ENCODE results near the gene CADPS2.

DNA sequence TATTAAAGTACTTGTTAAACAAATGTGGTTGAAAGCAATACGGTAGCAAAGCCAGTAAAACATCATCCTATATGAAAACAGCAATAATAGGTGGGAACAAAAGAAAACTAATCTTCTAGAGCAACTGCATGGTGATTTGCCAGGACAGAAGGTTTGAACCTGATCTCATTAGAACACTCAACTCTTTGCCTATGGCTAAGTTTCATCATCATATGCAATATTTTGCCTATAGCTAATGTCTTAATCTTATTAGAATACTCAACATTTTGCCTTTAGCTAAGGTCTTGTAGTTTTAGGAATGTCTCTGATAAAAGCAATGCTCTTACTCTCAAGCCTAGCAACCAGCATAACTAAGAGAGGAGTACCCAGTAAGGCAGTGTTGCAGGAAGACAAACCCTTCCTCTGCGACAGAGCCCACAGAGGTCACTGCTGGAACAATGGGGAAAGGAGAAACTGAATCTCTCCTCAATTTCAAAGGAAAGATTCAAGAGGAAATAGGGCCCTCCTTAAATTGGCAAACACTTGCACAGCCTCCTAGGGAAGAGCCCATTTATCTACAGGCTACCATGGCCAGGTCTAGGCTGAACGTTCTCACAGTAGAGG is 38.3 kb downstream of the CADPS2 start:
- TF ChIP-seq POLR2AphosphoS5 (IDR thresholded peaks at IDR 0.05; ENCODE audit: low read depth) = no peak
- TF ChIP-seq, protein P1, sequence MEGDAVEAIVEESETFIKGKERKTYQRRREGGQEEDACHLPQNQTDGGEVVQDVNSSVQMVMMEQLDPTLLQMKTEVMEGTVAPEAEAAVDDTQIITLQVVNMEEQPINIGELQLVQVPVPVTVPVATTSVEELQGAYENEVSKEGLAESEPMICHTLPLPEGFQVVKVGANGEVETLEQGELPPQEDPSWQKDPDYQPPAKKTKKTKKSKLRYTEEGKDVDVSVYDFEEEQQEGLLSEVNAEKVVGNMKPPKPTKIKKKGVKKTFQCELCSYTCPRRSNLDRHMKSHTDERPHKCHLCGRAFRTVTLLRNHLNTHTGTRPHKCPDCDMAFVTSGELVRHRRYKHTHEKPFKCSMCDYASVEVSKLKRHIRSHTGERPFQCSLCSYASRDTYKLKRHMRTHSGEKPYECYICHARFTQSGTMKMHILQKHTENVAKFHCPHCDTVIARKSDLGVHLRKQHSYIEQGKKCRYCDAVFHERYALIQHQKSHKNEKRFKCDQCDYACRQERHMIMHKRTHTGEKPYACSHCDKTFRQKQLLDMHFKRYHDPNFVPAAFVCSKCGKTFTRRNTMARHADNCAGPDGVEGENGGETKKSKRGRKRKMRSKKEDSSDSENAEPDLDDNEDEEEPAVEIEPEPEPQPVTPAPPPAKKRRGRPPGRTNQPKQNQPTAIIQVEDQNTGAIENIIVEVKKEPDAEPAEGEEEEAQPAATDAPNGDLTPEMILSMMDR (IDR thresholded peaks at IDR 0.05; ENCODE audit: insufficient read depth, low read length) = no peak
- TF ChIP-seq, protein P2, sequence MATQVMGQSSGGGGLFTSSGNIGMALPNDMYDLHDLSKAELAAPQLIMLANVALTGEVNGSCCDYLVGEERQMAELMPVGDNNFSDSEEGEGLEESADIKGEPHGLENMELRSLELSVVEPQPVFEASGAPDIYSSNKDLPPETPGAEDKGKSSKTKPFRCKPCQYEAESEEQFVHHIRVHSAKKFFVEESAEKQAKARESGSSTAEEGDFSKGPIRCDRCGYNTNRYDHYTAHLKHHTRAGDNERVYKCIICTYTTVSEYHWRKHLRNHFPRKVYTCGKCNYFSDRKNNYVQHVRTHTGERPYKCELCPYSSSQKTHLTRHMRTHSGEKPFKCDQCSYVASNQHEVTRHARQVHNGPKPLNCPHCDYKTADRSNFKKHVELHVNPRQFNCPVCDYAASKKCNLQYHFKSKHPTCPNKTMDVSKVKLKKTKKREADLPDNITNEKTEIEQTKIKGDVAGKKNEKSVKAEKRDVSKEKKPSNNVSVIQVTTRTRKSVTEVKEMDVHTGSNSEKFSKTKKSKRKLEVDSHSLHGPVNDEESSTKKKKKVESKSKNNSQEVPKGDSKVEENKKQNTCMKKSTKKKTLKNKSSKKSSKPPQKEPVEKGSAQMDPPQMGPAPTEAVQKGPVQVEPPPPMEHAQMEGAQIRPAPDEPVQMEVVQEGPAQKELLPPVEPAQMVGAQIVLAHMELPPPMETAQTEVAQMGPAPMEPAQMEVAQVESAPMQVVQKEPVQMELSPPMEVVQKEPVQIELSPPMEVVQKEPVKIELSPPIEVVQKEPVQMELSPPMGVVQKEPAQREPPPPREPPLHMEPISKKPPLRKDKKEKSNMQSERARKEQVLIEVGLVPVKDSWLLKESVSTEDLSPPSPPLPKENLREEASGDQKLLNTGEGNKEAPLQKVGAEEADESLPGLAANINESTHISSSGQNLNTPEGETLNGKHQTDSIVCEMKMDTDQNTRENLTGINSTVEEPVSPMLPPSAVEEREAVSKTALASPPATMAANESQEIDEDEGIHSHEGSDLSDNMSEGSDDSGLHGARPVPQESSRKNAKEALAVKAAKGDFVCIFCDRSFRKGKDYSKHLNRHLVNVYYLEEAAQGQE (IDR thresholded peaks at IDR 0.05; ENCODE audit: insufficient replicate concordance, low read depth) = no peak
- no peak for TF ChIP-seq GABPA (IDR thresholded peaks at IDR 0.05; ENCODE audit: low read depth)

Data from HL-60 (cell line).